IMR-90 (cell line): ENCODE results near the gene DYNC2H1. TPM values are rescaled to one million over a fixed set of nuclear protein-coding genes. Genes with fewer than 3 reads are reported as not detected.

Experiments used
- ATAC-seq: fragments of 200-7000 bp; cut with Tn5 transposase; 2 replicates; pipeline ENCODE4 v1.9.1; 2020; ENCODE audit warnings: low read depth, mild to moderate bottlenecking, moderate library complexity
- BruUV-seq: library from RNA; stranded (reverse); fragments of 400-500 nt; replicated peaks from 2 replicates; lab custom pipeline; 2021; lab: Mats Ljungman, UMichigan
- CTCF ChIA-PET: fragments of 300-600 bp; formaldehyde crosslinking; extraction: SDS; loops from one replicate; lab custom pipeline; 2021; ENCODE audit warnings: antibody characterized with exemption; lab: Yijun Ruan, JAX
- POLR2A ChIA-PET: fragments of 300-600 bp; sonication (Branson Sonifier 250); formaldehyde crosslinking; loops from one replicate; lab custom pipeline; 2022; ENCODE audit warnings: antibody characterized with exemption; ENCODE audit not compliant: unreplicated experiment; lab: Charles Lee
- DNase-seq: peaks from one replicate; pipeline ENCODE4 v3.0.0; 2013
- H2AFZ ChIP-seq: replicated peaks from 2 replicates; pipeline ENCODE3; 2013; ENCODE audit warnings: low read length, mild to moderate bottlenecking; ENCODE audit not compliant: poor library complexity
- H2AK5ac ChIP-seq: 2 replicates; pipeline ENCODE4 v1.6.1; 2013; ENCODE audit warnings: low read depth, low read length, inconsistent platforms
- H2AK9ac ChIP-seq: replicated peaks from 2 replicates; pipeline ENCODE3; 2013; ENCODE audit warnings: mild to moderate bottlenecking, low read depth, low read length, moderate library complexity; ENCODE audit not compliant: poor library complexity
- H2BK120ac ChIP-seq: 2 replicates; pipeline ENCODE4 v1.6.1; 2013; ENCODE audit warnings: low read depth, low read length, inconsistent platforms
- H2BK15ac ChIP-seq: 3 replicates; pipeline ENCODE4 v1.6.1; 2013; ENCODE audit warnings: low read depth, low read length, inconsistent platforms
- H2BK20ac ChIP-seq: 2 replicates; pipeline ENCODE4 v1.6.1; 2013; ENCODE audit warnings: low read depth, mild to moderate bottlenecking, inconsistent platforms, low read length, moderate library complexity
- H2BK5ac ChIP-seq: 2 replicates; pipeline ENCODE4 v1.6.1; 2013; ENCODE audit warnings: mild to moderate bottlenecking, low read depth, low read length, inconsistent platforms; ENCODE audit not compliant: poor library complexity, severe bottlenecking
- H3K14ac ChIP-seq: replicated peaks from 2 replicates; pipeline ENCODE4 v1.6.1; 2013; ENCODE audit warnings: low read depth, low read length, inconsistent platforms
- H3K18ac ChIP-seq: 2 replicates; pipeline ENCODE4 v1.6.1; 2013; ENCODE audit warnings: low read depth, low read length, control low read depth
- H3K23ac ChIP-seq: 2 replicates; pipeline ENCODE4 v1.6.1; 2013; ENCODE audit warnings: low read depth, low read length, inconsistent platforms
- H3K27ac ChIP-seq: 2 replicates; pipeline ENCODE4 v1.5.1; 2013; ENCODE audit warnings: mild to moderate bottlenecking, control low read depth, low read length; ENCODE audit not compliant: insufficient read depth
- H3K27me3 ChIP-seq: 2 replicates; pipeline ENCODE4 v1.6.1; 2013; ENCODE audit warnings: low read length; ENCODE audit not compliant: control insufficient read depth, insufficient read depth
- H3K36me3 ChIP-seq: 2 replicates; pipeline ENCODE4 v1.6.1; 2013; ENCODE audit warnings: low read length, mixed read lengths; ENCODE audit not compliant: control insufficient read depth, insufficient read depth
- H3K4ac ChIP-seq: 2 replicates; pipeline ENCODE4 v1.6.1; 2013; ENCODE audit warnings: low read depth, low read length, inconsistent platforms
- H3K4me1 ChIP-seq: 2 replicates; pipeline ENCODE4 v1.6.1; 2013; ENCODE audit warnings: low read length, mixed read lengths; ENCODE audit not compliant: control insufficient read depth, insufficient read depth
- H3K4me2 ChIP-seq: 2 replicates; pipeline ENCODE4 v1.6.1; 2013; ENCODE audit warnings: low read depth, mild to moderate bottlenecking, control low read depth, low read length, moderate library complexity
- H3K4me3 ChIP-seq: 2 replicates; pipeline ENCODE4 v1.5.1; 2013; ENCODE audit warnings: low read depth, mild to moderate bottlenecking, control low read depth, low read length, moderate library complexity; ENCODE audit not compliant: insufficient read depth
- H3K56ac ChIP-seq: 2 replicates; pipeline ENCODE4 v1.6.1; 2013; ENCODE audit warnings: low read length, inconsistent platforms; ENCODE audit not compliant: insufficient read depth; ENCODE audit errors: extremely low read depth
- H3K79me1 ChIP-seq, 2 experiments: 2 replicates each; pipeline ENCODE4 v1.6.1; 2013; ENCODE audit warnings: low read length in 2 of 2, inconsistent platforms in 1 of 2, low read depth in 1 of 2
- H3K9ac ChIP-seq: 2 replicates; pipeline ENCODE4 v1.6.1; 2013; ENCODE audit warnings: low read depth, low read length, control low read depth
- H3K9me1 ChIP-seq: 2 replicates; pipeline ENCODE4 v1.6.1; 2013; ENCODE audit warnings: low read length, inconsistent platforms; ENCODE audit not compliant: insufficient read depth
- H3K9me3 ChIP-seq: 2 replicates; pipeline ENCODE4 v1.6.1; 2013; ENCODE audit warnings: low read length; ENCODE audit not compliant: control insufficient read depth, insufficient read depth
- H4K20me1 ChIP-seq: 2 replicates; pipeline ENCODE4 v1.6.1; 2013; ENCODE audit warnings: low read length, inconsistent platforms; ENCODE audit not compliant: insufficient read depth
- H4K5ac ChIP-seq: 2 replicates; pipeline ENCODE4 v1.6.1; 2013; ENCODE audit warnings: mild to moderate bottlenecking, low read depth, low read length, control low read depth
- H4K8ac ChIP-seq, 2 experiments: 2 replicates each; pipeline ENCODE4 v1.6.1; 2013; ENCODE audit warnings: low read depth in 2 of 2, low read length in 2 of 2, control low read depth in 1 of 2, inconsistent platforms in 1 of 2
- H4K91ac ChIP-seq: 2 replicates; pipeline ENCODE4 v1.6.1; 2013; ENCODE audit warnings: low read depth, low read length, inconsistent platforms; ENCODE audit not compliant: insufficient read depth
- BHLHE40 ChIP-seq: fragments of 150-350 bp; IDR thresholded peaks from 2 replicates; pipeline ENCODE4 v1.6.1; 2016; ENCODE audit warnings: mild to moderate bottlenecking, low read depth, low read length
- CEBPB ChIP-seq: IDR thresholded peaks from 2 replicates; pipeline ENCODE4 v1.6.1; 2012; ENCODE audit warnings: low read depth, low read length, improper control_type of control experiment
- CHD1 ChIP-seq: IDR thresholded peaks from 2 replicates; pipeline ENCODE4 v1.6.1; 2012; ENCODE audit warnings: low read depth, low read length, improper control_type of control experiment
- CTCF ChIP-seq: conservative IDR thresholded peaks from 2 replicates; pipeline ENCODE4 v1.5.1; 2012; ENCODE audit warnings: mild to moderate bottlenecking, low read depth, low read length, improper control_type of control experiment
- ELK1 ChIP-seq: fragments of 150-350 bp; IDR thresholded peaks from 2 replicates; pipeline ENCODE4 v1.6.1; 2016; ENCODE audit warnings: low read depth, mild to moderate bottlenecking, low read length, moderate library complexity, borderline replicate concordance
- FOS ChIP-seq: fragments of 150-350 bp; IDR thresholded peaks from 2 replicates; pipeline ENCODE4 v1.6.1; 2016; ENCODE audit warnings: low read depth, low read length
- MAFK ChIP-seq: IDR thresholded peaks from 2 replicates; pipeline ENCODE4 v1.6.1; 2012; ENCODE audit warnings: low read depth, low read length, improper control_type of control experiment
- MAZ ChIP-seq: IDR thresholded peaks from 2 replicates; pipeline ENCODE4 v1.6.1; 2012; ENCODE audit warnings: low read depth, mild to moderate bottlenecking, low read length, improper control_type of control experiment, moderate library complexity, borderline replicate concordance
- MXI1 ChIP-seq: IDR thresholded peaks from 2 replicates; pipeline ENCODE4 v1.6.1; 2012; ENCODE audit warnings: low read depth, mild to moderate bottlenecking, low read length, moderate library complexity, borderline replicate concordance
- NFE2L2 ChIP-seq: fragments of 150-350 bp; IDR thresholded peaks from 2 replicates; pipeline ENCODE4 v1.6.1; 2016; ENCODE audit warnings: low read depth, mild to moderate bottlenecking, low read length
- POLR2A ChIP-seq: IDR thresholded peaks from 2 replicates; pipeline ENCODE4 v1.6.1; 2012; ENCODE audit warnings: mild to moderate bottlenecking, low read depth, low read length
- RAD21 ChIP-seq: IDR thresholded peaks from 2 replicates; pipeline ENCODE4 v1.6.1; 2012; ENCODE audit warnings: low read length, improper control_type of control experiment
- RCOR1 ChIP-seq: IDR thresholded peaks from 2 replicates; pipeline ENCODE4 v1.6.1; 2012; ENCODE audit warnings: mild to moderate bottlenecking, low read length, improper control_type of control experiment; ENCODE audit not compliant: insufficient replicate concordance
- RFX5 ChIP-seq: IDR thresholded peaks from 2 replicates; pipeline ENCODE4 v1.8.0; 2012; ENCODE audit warnings: low read depth, mild to moderate bottlenecking, low read length, moderate library complexity
- SMC3 ChIP-seq: fragments of 150-350 bp; IDR thresholded peaks from 2 replicates; pipeline ENCODE4 v1.6.1; 2016; ENCODE audit warnings: low read depth, mild to moderate bottlenecking, antibody characterized with exemption, low read length, moderate library complexity
- WGBS, 2 experiments: methylation state at CpG; one replicate each; pipeline versions ENCODE4 v1.1.5 to v1.1.7; 2013; ENCODE audit warnings: missing lambda C conversion rate in 2 of 2; ENCODE audit not compliant: insufficient read length in 1 of 2; ENCODE audit errors: extremely low coverage in 2 of 2; 5-methylcytosine and 5-hydroxymethylcytosine counted together
- dilution Hi-C: fragments of 300-500 bp; cut with HindIII; formaldehyde crosslinking; loops from one replicate; pipeline ENCODE4 v1.14.3; 2018; ENCODE audit warnings: low sequenced_read_pairs; ENCODE audit not compliant: unreplicated experiment
- in situ Hi-C: fragments of 300-500 bp; cut with MboI; formaldehyde crosslinking; loops from 3 replicates; pipeline ENCODE4 v1.14.3; 2019; ENCODE audit warnings: low sequenced_read_pairs, inconsistent platforms, mixed read lengths
- intact Hi-C: fragments of 100-400 bp; cut with micrococcal nuclease; formaldehyde crosslinking; loops from 2 replicates; pipeline ENCODE4 v1.10.0; 2022
- polyA plus RNA-seq, 3 experiments: library from polyadenylated mRNA; depleted of rRNA; stranded (reverse); fragments of >200 nt; gene quantifications; 2 replicates each; pipeline ENCODE4 v1.2.3, GENCODE V29; 2012; ENCODE audit warnings: low replicate concordance in 1 of 3
- total RNA-seq: library from RNA; depleted of rRNA; stranded (reverse); fragments of >200 nt; gene quantifications from 2 replicates; pipeline ENCODE4 v1.2.3, GENCODE V29; 2012
- TF ChIP-seq, protein P1 (sequence below): fragments of 150-350 bp; IDR thresholded peaks from 2 replicates; pipeline ENCODE4 v1.6.1; 2017; ENCODE audit warnings: mild to moderate bottlenecking, antibody characterized with exemption, low read length, low read depth

DYNC2H1 gene
- total and polyA plus RNA-seq, 2 of the 4 experiments (the other 2 are of a cell fraction): 5.7 to 21.0 TPM

GRCh38 chr11:103471546-103471945, 362.3 kb downstream of the DYNC2H1 start:
- dilution Hi-C loops (no loop called here), in situ Hi-C loops (no loop called here), intact Hi-C loops (no loop called here)
- no peaks in the 10 kb centered on the region for H3K9me3 ChIP-seq
- no peak overlapping the region for H4K8ac ChIP-seq
- no peaks in the 10 kb centered on the region for H3K36me3 ChIP-seq
- H2AFZ ChIP-seq: no peak overlapping the region
- POLR2A ChIA-PET: no interaction called here
- H3K27ac ChIP-seq: no peak overlapping the region
- no peak overlapping the region for H2AK9ac ChIP-seq
- no peak overlapping the region for H3K14ac ChIP-seq
- no peak overlapping the region for H2BK15ac ChIP-seq
- CTCF ChIA-PET: no interaction called here
- H3K9ac ChIP-seq: no peak overlapping the region
- H4K91ac ChIP-seq: no peak overlapping the region
- no peaks in the 10 kb centered on the region for H3K79me1 ChIP-seq
- H3K9me1 ChIP-seq: 0 out of 2 replicates have a peak, but pooled peaks cover 2% of the 10 kb centered on the region
- no peak overlapping the region for H2BK20ac ChIP-seq
- no peak overlapping the region for H3K4ac ChIP-seq
- H3K4me1 ChIP-seq: no peaks in the 10 kb centered on the region; the same call in none of the 2 replicates
- H2BK5ac ChIP-seq: no peak overlapping the region
- no peak overlapping the region for H3K18ac ChIP-seq
- H4K5ac ChIP-seq: no peak overlapping the region
- no peak overlapping the region for H2AK5ac ChIP-seq
- no CpG with 5 or more reads among the region's 4 CpGs for WGBS, 2 experiments
- H2BK120ac ChIP-seq: no peak overlapping the region
- ATAC-seq (no peak), DNase-seq (no peak)
- no peak for TF ChIP-seq MAFK
- TF ChIP-seq CEBPB: no peak
- no peak for TF ChIP-seq CHD1
- TF ChIP-seq ELK1: no peak
- TF ChIP-seq MXI1: no peak
- TF ChIP-seq CTCF: no peak
- no peak for TF ChIP-seq RCOR1
- TF ChIP-seq MAZ: no peak
- no peak for TF ChIP-seq RFX5
- TF ChIP-seq RAD21: no peak
- TF ChIP-seq BHLHE40: no peak
- no peak for TF ChIP-seq POLR2A
- TF ChIP-seq NFE2L2: no peak
- TF ChIP-seq, protein P1, sequence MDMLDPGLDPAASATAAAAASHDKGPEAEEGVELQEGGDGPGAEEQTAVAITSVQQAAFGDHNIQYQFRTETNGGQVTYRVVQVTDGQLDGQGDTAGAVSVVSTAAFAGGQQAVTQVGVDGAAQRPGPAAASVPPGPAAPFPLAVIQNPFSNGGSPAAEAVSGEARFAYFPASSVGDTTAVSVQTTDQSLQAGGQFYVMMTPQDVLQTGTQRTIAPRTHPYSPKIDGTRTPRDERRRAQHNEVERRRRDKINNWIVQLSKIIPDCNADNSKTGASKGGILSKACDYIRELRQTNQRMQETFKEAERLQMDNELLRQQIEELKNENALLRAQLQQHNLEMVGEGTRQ: no peak
- no peak for TF ChIP-seq SMC3
- TF ChIP-seq FOS: no peak
- no peaks in the 10 kb centered on the region for H3K27me3 ChIP-seq
- BruUV-seq: no TSS peak
- no peak overlapping the region for H3K56ac ChIP-seq
- H4K20me1 ChIP-seq: no peaks in the 10 kb centered on the region
- H3K4me3 ChIP-seq: no peak overlapping the region
- H3K4me2 ChIP-seq: no peak overlapping the region
- no peak overlapping the region for H3K23ac ChIP-seq
